Dermis microvascular lymphatic vessel endothelial cell (primary cell): ENCODE measurements around the gene DDX27. TPM values are rescaled to one million over a fixed set of nuclear protein-coding genes. Genes with fewer than 3 reads are reported as not detected.
"Not testable (repeated sequence)": the region's sequence is repeated elsewhere in the genome, so short reads cannot be mapped to it uniquely, and the experiment has no call there.

Experiments
- DNase-seq, 2 donors: peaks; one replicate each; pipeline versions ENCODE4 v3.0.0 to v3.0.0-alpha.2; 2010; ENCODE audit warnings: low read depth in 2 of 2
- total RNA-seq: library from RNA; depleted of rRNA; stranded (reverse); fragments of >200 nt; gene quantifications from 2 replicates; pipeline ENCODE4 v1.2.1, GENCODE V29; 2014

Gene DDX27
- total RNA-seq = 20.0 and 24.1 TPM in 2 replicates

DNA sequence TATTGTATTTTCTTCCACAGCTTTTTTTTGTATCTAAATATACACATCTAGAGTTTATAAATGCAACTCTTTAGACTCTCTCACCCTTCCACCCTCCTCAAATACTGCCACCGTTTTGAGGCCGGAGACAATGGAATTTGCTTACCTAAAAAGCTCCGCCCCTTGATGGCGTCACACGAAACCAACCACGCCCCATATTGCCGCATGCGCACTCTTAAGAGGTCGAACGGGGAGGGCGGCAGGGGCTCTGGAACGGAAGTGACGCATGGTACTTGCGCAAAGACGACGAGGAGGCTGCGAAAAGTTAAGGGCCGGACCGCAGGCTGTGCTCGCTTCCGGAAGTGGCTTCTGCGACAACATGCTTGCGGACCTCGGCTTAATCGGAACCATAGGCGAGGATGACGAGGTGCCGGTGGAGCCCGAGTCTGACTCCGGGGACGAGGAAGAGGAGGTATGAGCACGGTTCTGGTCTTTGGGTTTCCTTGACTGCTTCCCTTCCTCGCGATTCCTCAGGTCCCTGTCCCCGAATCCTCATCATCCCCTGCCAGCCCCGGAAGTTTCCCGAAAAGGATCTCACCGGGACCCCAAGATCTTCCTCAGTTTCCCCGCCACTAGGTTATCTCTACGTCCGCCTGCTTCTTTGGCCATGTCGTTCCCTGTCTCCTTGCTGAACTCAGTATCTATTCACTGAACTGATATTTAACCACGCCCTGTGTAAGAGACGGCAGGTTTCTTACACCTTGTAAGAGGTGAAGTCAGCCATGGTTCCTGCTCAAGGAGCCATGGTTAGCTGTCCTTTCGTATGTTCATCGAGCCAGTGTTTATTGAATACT, at the start of gene DDX27:
TSS of gene DDX27 (plus strand) at position 326 of the 833 bp plus-strand sequence. CDS start at position 359, 33 bp downstream.
- DNase-seq = peak; percentile 97 to 98

- no peak for DNase-seq
These were observed 49.7 kb upstream of the DDX27 start for GRCh38 chr20:49169547-49169946.

DNA sequence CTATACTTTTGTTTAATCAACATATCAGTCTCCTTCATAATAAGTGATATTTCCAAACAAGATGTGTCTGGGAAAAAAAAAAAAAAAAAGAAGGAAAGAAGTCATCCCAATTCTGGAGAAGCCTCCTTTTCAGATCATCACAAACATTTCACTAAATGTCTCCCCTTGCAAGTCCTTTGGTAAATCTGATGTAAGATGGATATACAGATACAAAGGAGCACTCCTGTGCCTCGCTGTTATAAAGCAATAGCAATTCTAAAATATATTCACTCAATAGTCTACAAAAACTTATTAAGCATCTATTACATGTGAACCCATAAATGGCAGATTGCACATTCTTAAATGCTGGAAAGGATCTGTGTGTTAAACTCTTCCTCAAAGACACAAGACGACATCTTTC, 48.5 kb upstream of the DDX27 start:
- DNase-seq = no peak

- DNase-seq = peak in 1 of 2 donors; percentile 11
These were observed 47.3 kb upstream of the DDX27 start for GRCh38 chr20:49171909-49172308.

DNA sequence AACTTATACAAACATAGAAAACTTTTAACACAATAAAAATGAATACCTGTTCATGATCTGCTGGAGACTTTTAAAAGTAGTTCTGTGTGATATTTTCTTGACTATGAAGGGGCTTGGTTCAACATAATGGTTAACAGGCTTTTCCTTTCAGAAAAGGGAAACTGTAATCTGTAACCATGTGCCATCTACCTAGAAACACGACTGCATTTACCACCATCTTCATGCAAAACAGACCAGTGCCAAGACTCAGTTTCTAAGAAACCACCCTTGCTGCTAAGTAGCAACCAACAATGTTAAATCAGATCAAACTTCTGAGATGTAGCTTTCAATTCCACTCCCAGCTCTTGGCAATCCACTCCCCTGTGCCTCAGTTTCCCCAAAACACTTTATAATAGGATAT, 46.8 kb upstream of the DDX27 start:
- no peak for DNase-seq

- no peak for DNase-seq
These were observed 45.0 kb upstream of the DDX27 start for GRCh38 chr20:49174183-49174582.

DNA sequence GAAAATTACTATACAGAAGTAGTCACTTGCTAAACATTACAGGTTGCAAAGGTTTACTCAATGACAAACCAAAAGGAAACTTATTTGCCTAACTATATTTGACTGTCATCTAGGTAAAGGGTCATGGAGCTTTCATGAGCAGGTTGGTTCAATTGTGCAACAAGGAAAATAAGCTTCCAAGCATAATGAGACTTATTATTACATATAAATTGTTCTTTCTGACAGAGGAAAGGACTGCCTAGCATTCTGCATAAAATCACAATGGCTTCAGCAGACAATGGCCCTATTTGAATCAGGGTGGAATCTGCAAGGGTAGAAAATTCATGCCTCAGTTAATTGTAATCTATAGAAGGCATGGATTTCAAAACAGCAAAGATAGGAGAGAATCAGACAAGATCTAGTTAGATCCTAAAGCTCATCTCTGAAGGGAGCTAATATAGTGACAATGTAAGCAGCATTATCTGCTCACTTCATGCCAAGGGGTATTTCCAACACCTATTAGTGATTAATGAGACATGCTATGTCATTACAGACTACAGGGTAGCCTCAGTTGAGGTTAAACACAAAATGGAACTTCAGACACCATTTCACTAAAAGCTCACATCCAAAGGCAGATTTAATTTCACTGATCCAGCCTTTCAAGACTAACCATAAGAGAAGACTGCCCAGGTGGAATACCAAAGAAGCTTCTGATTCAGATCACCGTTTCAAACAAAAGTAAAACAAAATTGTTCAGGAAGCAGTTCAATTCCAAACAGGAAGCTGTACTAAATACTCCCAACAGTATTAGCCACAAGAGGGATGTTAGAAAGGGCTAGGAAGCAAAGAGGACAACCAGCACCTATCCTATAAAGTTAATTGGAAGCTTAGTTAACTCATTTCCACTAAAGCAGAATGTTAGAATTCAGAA, 39.6 kb upstream of the DDX27 start:
- DNase-seq = peak in 1 of 2 donors; percentile 21

GRCh38 chr20:49181265-49181877, 37.8 kb upstream of the DDX27 start:
- DNase-seq = no peak

DNA sequence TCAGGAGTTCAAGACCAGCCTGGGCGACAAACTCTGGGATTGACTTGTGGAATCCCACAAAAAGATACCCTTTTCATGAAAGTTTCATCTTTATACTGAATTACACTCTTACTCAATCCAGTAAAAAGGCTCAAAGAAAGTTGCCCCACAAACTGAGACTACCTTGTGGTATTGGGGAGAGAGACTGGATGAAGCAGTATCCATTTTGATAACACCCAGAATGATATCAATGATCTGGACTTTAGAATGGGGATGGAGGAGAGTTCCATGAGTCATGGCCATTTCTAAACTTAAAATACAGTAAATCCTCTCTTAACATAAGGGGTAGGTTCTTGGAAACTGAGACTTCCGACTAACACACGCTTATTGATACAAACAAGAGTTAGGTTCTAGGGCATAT, 35.8 kb upstream of the DDX27 start:
- no peak for DNase-seq

DNA sequence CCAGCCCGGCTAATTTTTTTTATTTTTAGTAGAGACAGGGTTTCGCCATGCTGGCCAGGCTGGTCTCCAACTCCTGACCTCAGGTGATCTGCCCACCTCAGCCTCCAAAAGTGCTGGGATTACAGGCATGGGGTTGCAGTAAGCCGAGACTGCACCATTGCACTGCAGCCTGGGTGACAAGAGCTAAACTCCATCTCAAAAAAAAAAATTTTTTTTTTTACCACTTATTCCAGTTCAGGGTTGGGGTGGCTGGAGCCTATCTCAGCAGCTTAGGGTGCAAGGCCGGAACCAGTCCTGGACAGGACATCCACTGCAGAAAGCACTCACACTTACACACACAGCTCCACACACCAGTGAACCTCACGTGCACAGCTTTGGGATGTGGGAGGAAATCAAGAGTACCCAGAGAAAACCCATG, 35.1 kb upstream of the DDX27 start:
- not testable (repeated sequence) for DNase-seq

- DNase-seq = no peak
These were observed 34.5 kb upstream of the DDX27 start for GRCh38 chr20:49184691-49185070.

GRCh38 chr20:49185071-49185761, 34.0 kb upstream of the DDX27 start:
- DNase-seq = no peak

GRCh38 chr20:49186535-49187329, 32.5 kb upstream of the DDX27 start:
- peak in 1 of 2 donors; percentile 64 for DNase-seq

DNA sequence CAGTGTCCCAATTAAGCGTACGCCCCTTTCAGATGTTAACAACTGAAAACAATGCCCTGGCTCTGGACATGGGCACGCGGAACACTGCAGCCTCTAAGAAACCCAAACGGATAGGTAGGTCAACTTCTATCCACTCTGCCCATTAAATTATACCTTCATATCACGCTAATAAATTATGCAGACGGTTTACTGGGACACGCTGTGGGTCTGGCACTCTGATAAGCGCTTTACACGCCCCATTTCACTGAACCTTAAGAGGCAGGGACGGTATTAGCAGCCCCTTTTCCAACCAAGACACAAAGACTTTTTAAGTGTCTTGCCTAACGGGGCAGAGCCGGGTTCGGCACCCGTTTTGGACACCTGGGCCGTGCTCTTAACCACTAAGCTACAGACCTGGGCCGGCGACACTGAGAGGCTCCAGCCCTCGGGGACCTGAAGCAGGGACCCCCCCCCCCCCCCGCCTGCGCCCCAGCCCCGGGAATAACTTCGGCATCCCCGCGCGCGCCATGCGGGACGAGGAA, 31.8 kb upstream of the DDX27 start:
- DNase-seq = peak in 1 of 2 donors; percentile 19

DNA sequence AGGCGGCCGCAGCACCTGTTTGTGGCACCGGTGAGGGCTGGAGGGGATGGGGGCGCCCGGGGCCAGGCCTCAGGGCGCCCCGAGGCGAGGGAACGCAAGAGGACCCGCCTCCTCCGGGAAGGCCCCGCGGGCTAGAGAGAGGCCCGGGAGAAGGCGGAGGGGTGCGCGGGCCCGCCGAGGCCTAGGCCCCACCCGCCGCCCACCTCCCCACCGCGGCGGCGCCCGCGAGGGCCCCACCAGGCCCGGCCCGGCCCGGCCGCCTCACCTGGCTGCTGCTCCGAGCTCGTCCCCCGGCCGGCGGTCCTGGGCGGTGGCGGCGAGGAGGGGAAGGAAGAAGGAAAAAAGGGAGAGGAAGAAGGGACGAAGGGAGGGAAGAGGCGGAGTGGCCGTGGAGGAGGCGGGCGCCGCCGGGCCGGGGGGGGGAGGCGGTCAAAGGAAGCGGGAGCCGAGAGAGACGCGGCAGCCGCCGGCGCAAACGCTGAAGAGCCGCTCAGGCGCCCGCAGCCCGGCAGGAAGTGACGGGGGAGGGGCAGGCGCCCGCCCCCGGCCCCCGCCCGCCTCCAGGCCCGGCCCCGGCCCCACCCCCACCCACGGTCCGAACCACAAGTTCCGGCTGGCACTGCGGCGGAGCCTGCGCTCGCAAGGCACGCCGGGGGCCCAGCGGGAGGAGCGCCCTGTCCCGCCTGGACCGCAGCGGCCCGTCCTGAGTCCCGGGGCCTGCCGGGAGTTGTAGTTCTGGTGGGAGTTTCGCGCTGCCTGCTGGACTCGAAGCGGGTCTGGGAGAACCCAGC, 31.2 kb upstream of the DDX27 start, which contains the start of gene STAU1:
TSS of gene STAU1 (minus strand) at position 484 of the 791 bp plus-strand sequence. CDS start 22,133 bp downstream, outside the sequence.
- DNase-seq = peak; percentile 86 to 96

DNA sequence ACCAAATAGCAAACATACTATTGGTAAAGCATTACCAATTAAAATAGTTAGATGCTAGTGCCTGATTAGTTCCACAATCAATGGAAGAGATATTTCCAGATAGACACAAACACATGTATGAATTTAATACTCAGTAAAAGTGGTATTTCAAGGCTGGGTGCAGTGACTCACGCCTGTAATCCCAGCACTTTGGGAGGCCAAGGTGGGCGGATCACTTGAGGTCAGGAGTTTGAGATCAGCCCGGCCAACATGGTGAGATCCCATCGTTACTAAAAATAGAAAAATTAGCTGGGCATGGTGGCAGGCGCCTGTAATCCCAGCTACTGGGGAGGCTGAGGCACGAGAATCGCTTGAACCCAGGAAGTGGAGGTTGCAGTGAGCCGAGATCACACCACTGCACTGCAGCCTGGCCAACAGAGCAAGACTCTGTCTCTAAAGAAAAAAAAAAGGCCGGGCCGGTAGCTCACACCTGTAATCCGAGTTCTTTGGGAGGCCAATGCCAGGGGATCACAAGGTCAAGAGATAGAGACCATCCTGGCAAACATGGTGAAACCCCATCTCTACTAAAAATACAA, 26.2 kb upstream of the DDX27 start:
- not testable (repeated sequence) for DNase-seq

- no peak for DNase-seq
These were observed 19.4 kb upstream of the DDX27 start for GRCh38 chr20:49199729-49200293.

- DNase-seq = no peak
These were observed 16.2 kb upstream of the DDX27 start for GRCh38 chr20:49203011-49203410.
